ENCODE data around the gene CNOT4.

GRCh38 chr7:135527025-135527424, 17.1 kb upstream of the CNOT4 start:
- TF ChIP-seq POLR2AphosphoS5 (IDR thresholded peaks at IDR 0.05; ENCODE audit: low read depth) (no peak), CTCF (IDR thresholded peaks at IDR 0.05; ENCODE audit: insufficient read depth, low read length) (no peak)
